ENCODE data around the gene HDAC11.
"Not testable (repeated sequence)": the region's sequence is repeated elsewhere in the genome, so short reads cannot be mapped to it uniquely, and the experiment has no call there.

The HDAC11 gene

DNA sequence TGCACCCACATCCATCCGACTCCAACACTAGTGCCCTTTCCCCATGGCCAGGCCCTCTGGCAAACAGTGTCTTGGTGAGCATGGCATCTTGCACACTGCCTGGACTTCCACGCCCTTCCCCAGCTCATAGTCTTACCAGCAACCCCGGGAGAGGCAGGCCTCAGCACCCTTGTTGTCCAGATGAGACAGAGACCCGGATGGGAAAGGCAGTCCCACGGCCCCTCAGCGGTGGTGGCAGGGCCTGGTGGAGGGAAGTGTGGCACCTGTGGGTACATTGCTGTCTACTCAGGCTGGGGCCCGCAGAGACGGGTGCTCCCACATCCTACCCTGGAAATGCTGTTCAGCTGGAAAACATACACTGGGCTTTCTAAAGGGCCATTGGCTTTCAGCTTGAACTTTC is 28.4 kb downstream of the HDAC11 start:
- ATAC-seq: no peak

DNA sequence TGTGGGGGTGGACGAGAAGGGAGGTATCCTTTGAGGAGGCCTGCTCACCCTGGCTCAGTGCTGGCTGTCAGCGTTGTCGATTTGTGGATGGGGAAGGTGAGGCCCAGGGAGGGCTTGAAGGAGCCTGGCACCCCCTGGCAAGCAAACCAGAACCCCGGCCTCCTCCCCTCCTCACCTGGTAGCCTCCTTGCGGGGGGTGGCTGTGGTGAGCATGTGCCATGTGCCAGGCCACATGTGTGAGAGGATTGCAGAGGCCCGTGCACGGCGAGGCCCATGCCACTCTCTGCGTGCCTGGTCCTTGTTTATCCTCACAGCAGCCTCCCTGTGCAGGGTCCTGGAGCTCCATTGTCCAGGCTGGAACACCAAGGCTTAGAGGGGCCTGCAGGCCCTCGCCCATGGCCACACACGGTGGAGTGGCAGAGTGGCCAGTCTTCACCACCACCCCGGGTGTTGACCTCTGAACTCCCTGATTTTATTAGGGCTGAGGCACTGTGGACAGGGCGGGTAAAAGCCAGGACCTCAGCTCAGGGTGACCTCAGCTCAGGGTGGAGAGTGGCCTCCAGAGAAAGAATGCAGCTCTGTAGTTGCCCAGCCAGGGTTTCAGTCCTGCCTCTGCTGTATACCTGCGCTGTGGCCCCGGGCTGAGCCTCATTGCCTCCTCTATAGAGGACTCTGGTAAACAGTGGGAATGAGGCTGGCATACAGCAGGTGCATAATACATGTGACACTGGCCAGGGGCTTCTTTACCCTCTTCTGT is 29.1 kb downstream of the HDAC11 start:
- ATAC-seq: no peak

DNA sequence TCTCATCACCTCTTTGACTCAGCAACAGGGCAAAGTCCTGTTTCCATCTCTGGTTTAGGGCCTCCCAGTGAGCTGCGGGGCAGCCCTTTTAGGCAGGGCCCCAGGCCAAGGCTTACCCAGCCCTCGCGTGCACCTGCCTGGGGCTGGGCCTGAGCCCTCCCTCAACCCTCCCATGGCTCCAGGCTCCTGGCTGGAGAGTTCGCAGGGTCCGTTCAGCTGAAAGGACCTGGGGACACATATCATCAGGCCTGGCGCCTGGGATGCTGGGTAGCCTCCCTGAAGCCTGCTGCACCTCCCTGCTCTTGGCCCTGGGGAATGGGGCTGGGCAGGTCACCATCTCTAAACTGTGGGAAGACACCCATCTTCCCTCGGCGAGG is 29.7 kb downstream of the HDAC11 start:
- ATAC-seq: no peak

DNA sequence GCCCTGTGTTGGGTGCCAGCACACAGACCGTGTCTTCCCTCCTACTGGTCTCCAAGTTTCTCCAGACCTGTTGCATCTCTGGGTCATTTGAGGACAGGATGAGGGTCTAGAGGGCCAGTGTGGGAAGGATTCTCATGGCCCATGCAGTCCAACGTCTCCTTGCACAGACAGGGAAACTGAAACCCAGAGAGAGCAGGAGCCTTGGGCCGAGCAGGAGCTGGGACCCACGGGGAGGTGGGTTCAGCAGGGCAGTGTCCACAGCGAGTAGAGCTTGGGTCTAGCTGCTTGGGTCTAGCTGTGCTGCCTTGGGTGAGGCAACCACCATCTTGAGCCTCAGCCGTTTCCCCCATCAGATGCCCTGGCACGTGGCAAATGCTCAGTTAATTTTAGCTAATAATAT is 32.3 kb downstream of the HDAC11 start:
- ATAC-seq: no peak

DNA sequence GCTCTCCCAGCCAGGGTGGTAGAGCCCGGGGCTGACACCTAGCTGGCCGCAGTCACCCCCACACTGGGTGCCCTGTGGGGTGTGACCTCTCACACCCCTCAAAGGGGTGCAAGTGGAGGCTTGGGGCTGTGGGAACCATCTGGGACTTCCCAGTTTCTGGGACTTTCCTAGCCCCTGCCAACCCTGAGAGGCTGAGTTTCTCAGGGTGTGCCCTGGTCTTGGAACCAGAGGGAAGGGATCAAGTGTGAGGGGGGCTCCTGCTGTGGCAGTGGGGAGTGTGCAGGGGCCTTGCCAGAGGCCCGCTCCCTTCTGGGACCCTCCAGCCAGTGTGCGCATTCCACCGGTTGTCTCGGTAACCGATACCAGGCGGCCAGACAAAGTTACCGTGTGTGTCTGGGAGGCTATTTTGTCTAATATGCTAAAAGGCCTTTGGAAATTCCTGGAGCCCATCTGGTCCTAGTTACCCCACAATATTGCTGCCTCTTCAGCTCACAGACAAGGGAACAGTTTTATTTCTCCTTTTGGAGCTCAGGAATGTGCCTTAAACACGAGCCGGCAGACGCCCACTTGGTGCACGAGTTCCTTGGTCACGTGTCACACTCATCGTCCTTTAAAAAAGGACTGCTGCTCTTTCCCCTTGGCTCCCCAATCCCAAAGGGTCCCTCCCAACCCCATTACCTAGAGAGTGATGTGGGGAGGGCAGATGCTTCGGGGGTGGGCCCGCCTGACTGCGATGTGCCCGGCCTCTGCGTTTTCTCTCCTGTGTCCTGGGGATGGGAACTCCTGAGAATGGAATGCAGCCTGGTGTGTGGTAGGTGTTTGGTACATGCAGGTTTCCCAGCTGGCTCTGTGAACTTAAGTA is 33.2 kb downstream of the HDAC11 start:
- ATAC-seq: no peak

DNA sequence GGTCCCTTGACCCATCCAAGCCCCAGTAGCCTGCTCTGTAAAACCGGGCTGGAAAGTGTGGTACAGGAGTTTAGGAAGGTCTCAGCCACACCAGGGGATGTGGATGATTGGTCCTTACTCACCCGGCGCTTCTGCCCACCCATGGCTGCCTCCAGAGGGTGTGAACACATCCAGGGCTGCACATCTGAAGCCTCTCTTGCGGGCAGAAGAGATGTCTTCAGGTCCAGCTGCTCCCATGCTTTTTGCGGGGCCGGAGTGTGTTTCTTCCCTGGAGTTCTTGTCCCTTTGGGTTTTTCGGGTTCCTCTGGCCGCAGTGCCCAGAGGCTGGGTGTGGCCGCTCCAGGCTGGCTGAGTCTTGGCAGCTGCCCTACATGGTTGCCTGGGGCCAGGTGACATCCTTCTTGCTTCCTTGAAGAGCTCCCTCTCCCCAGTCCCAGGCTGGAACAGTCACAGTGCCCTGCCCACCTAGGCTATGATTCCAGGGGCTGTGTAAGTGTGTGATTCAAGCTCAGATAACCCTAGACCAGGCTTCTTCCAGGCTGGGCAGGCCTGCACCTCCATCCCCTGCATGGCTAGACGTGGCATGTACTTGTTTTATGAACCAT is 33.9 kb downstream of the HDAC11 start:
- no peak for ATAC-seq

DNA sequence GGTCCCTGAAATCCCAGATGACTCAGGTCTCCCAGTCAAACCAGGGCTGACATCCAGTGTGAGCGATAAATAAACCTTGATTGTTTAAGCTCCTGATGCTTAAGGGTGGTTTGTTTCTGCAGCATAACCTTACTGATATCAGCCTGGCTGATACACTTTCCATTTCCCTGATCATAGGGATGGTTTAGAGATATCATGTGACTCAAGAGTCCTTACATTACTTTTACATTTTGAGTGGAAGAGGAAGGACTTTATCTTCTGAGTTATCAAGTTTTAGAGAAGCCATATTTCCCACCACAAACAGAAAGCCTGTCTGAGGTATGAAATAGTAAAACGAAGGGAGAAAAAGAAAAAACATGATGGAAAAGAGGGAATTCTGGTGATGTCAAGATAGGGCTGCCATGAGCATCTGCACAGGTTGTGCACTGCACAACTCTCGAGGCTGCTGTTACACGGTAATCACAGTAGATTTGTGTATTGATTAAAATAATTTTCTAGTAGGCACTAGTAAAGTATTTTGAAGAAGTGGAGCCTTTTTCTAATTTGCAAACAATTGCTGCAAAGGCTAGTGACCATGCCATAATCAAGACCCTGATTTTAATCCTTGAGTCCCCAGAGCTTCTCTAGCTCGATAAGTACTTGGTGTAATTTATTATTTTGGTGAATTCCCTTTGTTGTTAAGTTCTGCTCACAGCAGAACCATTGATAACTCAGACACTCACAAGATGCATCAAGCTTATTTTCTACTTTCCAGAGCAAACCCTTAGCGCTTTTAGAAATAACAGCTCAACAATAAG is 34.7 kb downstream of the HDAC11 start:
- no peak for ATAC-seq

DNA sequence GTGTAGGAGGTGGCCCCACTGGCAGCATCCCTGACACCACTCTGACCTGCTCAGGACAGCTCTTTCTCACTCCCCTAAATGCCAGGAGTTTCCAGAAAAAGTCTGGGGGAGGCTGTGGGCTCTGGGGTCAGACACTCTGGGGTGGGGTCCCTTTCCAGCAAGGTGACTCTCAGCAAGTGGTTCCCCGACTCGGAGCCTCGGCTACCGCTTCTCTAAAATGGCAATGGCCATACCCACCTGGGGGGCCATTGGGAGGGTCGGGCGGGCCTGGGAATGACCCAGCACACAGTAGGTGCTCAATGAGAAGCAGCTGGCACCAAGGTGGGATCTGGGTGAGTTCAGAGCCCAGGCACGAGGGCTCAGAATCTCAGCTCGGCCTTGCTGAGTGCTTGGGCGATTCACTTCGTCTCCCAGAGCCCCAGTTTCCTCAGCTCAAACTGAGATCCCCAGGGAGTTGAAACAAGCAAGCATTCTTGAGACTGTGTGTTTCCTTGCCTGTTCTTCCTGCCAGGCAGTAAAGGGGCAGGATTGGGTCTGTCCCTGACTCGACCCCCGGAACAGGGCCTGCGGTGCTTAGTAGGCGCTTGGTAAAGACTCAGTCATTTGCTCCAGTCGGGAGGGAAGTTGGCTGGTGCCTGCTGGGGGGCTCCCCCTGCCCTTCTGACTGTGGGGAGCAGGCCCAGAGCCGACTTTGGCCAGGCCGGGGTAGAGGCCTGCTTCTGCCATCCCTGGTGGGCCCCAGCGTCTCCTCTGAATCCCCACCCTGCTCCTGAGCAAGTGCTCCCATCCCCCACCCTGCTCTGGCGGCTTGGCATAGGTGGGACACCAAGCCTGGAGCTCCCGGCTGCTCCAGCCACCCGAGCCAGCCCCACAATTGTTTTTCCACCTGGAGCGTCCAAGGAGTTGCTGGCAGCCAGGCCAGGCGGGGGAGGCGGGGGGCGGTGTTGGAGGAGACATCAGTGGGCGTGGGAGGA is 36.0 kb downstream of the HDAC11 start:
- no peak for ATAC-seq

DNA sequence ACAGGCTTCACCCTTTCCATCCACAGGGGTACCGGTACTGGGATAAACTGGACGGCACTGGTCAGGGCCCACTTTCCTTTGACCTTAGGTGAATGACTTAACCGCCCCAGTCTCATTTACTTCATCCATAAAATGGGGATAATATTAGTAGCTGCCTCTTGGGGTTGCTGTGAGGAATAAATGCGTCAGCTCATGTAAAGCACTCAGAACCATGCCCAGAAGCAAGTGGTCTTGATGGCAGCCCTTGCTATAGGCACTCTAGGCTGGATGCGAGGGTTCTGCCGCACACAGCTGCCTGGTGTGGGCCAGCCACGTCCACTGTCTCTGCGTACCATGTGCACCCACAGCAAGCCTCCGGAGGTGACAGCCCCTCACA is 36.6 kb downstream of the HDAC11 start:
- no peak for ATAC-seq

DNA sequence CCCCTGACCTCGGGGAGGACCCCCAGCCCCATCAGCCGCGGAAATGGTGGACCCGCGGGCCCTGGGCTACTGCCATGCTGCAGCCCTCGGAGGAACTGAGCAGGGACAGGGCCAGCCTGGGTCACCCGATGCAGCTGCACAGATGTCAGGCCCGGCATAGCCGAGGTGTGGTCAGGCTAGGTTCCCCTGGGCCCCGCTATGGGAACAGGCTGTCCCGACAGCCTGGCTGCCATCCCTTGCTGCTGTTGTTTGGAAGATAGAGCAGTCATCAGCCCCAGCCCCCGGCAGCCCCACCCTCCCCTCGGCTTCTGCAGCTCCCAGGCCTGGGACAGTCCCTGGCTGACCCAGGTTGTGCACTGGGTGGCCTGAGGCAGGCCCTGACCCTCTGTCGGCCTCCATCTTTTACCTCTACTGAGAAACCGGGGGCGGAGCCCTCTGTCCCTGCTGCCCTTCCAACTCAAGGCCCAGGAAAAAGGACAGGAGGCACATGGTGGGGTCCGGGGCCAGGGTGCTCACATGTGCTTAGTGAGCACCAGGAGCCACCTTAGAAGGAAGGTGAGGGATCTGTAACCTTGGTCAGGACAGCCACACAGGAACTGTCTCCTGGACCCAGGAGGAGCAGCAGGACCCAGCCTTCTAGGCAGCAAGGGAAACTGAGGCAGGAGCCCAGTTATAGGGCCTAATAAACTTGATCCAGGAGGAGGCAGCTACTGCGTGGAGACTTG is 37.3 kb downstream of the HDAC11 start:
- ATAC-seq: no peak

DNA sequence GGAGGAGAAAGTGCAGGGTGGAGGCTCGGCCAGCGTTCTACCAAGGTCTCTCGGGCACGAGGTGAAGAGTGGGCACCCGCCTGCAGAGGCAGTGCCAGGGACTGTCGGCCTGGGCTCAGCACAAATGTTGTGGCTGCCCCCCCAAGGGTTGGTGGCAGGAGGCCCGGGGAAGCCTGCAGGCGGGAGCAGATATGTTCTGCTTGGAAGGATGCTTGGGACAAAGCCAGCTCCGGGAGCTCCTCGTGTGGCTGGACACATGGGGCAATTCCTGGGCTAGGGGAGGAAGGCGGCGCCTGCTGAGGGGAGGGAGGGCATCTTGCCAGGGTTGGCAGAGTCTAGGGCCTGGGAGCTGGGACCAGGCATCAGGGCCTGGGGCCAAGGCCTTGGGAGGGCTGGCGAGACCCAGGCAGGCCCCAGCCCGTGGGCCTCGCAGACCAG is 38.4 kb downstream of the HDAC11 start:
- no peak for ATAC-seq

DNA sequence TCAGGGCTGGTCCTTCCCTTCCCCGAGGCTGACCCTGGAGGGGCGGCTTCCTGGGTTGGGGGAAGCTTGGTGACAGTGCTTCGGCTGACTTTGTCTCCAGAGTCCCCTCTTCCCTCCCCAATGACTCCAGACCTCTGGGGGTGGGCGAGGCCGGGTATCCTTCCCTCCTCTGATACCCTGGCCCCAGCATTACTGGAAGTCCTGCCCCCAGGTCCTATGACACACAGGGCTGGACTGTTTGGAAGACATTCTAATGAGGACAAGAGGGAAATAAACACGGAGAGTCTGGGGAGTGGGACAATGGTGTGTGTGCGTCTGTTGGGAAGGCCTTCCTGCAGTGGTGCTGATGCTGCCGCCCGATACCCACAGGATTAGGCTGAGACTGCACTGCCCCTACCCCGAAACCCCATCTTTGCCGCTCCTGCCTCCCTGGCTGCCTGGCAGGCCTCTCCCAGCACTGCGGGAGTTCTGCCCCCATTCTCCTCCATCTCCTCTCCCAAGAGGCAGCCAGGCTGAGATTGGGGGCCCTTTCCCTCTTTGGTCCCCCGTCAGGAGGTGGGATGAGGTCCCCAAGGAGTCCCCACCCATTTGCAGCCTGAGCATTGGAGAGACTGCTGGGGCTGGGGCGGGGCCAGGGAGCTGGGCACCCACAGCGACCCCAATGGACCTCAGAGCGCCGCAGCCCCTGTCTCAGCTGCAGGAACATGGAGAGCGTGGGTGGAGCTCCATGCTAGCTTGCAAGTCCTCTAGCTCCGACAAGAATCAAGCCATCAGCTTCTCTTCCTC is 39.1 kb downstream of the HDAC11 start:
- ATAC-seq: no peak

DNA sequence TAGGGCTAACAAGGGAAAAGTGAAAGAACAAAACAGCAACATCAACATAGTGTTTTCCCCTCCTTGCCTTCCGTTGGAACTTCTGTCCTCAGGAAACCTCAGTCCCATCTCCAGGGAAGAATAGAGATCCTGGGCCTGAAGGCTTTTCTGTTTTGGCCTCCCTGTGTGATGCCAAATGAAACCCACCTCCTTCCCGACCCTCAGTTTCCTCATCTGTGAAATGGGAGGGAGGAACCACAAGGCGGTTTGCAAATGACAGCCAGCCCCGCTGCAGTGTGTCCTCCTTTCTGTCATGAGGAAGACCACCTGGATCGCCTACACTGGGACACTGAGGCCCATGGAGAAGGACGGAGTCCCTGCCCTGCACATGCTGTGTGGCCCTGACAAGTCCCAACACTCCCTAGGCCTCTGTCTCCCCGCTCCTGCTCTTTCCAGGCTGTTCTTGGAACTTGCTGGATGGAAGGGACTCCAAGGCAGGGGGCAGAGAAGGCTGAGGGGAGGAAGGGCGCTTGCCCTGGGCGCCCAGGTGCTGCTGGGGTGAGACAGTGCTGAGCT is 40.3 kb downstream of the HDAC11 start:
- no peak for ATAC-seq

DNA sequence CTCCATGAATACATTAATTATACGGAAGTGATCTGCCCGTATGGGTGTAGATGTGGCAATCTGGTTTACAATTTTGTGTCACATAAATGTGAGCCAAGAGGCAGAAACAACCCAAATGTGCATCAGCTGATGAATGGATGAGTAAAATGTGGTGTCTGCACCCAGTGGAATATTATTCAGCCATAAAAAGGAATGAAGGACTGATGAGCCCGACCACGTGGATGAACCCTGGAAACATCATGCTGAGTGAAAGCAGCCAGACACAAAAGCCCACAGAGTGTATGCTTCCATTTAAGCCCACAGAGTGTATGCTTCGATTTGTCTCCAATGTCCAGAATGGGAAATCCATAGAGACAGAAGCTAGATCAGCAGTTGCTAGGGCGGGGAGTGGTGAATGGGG is 41.2 kb downstream of the HDAC11 start:
- no peak for ATAC-seq

DNA sequence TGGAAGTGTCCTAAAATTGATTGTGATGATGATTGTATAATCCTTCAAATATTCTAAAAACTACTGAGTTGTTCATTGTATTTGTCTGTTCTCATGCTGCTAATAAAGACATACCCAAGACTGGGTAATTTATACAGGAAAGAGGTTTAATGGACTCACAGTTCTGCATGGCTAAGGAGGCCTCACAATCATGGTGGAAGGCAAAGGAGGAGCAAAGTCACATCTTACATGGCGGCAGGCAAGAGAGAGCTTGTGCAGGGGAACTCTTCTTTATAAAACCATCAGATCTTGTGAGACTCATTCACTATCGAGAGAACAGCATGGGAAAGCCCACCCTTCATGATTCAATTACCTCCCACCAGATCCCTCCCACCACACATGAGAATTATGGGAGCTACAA is 41.6 kb downstream of the HDAC11 start:
- ATAC-seq: not testable (repeated sequence)

DNA sequence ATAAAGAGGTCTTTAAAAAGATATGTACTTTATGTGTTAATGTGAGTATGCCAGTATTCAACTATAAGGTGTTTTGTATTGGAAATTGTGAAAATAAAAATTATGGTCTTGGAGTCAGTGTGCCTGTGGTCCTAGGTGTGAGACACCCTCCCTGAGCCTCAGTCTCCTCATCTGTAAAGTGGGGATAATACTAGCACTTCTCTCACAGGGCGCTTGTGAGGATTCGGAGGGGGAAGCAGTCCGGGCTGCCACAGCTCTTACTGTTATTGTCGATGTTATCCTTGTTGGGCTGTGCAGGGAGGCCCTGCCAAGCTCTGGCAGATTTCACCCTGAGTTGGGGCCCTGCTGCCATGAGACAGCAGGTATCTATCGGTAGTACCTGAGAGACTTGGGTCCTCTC is 42.1 kb downstream of the HDAC11 start:
- ATAC-seq: no peak

DNA sequence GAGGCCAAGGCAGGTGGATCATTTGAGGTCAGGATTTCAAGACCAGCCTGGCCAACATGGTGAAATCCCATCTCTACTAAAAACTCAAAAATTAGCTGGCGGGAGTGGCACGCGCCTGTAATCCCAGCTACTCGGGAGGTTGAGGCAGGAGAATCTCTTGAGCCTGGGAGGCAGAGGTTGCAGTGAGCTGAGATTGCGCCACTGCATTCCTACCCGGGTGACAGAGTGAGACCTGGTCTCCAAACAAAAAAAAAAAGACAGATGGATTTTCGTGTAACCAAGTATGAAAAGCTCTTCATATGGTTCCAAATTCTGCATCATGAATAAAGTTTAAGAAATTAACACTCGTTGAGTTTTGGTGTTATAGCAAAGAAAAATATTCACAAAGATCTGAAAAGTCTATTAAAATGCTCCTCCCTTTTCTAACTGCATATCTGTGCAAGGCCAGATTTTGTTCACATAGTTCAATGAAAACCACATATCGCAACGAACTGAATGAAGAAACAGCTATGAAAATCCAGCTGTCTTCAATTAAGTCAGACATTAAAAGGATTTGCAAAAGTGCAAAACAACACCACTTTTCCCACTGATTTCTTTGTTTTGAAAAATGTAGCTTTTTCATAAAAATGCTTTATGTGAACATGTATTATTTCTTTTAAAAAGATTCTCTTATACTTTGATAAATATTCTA is 45.0 kb downstream of the HDAC11 start:
- ATAC-seq: no peak

DNA sequence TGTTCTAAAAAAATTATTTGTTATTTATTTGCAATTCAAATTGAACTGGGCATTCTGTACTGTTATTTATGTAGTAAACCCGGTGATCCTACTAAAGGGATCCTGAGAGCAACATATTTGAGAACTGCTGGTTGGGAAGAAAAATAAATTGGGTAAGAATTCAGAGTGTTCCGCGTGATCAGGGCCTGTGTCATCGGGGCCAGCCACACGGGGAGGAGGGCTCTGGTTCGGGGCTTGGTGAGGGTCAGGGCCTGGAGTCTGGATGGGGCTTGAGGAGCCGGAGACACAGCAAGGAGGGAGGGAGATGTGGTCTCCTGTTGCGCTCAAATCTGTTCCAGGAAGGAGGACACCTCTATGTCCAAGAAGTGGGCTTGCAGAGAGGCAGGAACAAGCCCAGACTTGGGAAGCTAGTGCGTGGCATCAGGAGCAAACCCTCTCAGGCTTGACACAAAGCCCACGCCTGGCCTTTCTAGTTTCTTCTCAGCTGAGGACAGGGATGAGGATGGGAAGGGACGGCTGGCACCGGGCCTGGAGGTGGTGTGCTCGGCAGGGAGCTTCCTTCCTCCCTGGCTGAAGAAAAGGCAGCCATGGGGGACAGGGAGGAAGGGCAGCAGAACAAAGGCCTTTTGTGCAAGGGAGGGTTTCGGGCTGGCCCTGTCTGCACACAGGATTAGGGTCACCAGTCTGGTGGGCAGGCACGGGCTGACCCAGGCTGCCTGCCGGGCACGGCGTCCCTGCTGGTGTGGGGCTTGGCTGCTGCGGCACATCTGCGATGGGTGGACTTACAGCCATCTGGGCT is 45.9 kb downstream of the HDAC11 start:
- no peak for ATAC-seq

DNA sequence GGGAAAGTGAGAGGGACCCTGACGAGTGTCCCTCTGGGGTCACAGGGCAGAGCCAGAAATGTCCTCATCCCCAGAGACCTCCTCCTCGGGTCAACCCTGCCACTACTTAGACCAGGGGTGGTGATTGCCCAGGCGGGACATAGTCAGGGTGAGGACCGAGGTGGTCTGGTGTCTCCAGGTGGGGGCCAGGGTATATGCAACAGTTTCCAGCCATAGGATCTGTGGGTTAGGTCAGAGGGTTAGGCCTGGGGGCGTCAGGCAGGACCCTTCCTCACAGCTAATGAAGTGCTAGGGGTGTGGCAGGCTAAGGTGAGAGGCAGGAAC is 46.5 kb downstream of the HDAC11 start:
- no peak for ATAC-seq

Data from activated CD4-positive, CD25-positive, alpha-beta regulatory T cell treated with anti-CD3 and anti-CD28 coated beads, Interleukin-2, amount 50 U/mL, for 24 hours (primary cell).